RCC 7860 (cell line): ENCODE measurements around the gene EIF4EBP3.
A peak's percentile ranks its signal among the peaks of the same experiment; 100 is the strongest.

Experiments used
- DNase-seq: peaks from one replicate; pipeline ENCODE4 v3.0.0-alpha.2; 2015; ENCODE audit warnings: low spot score
- FAIRE-seq: peaks from 2 replicates; lab custom pipeline; 2012; peaks lifted over from hg19 to GRCh38; lab: Jason Lieb, UNC

EIF4EBP3 gene

GRCh38 chr5:140556438-140556837, 9.0 kb downstream of the EIF4EBP3 start:
- no peak for DNase-seq
- FAIRE-seq, result no peak

- FAIRE-seq, result no peak
- DNase-seq, result peak; percentile 76
These were observed 9.8 kb downstream of the EIF4EBP3 start, which contains the start of gene SRA1 for GRCh38 chr5:140557136-140557805. Gene SRA1 (minus strand): TSS chr5:140557473. CDS start chr5:140557452, 21 bp downstream.

- DNase-seq (no peak), FAIRE-seq (no peak)
These were observed 10.5 kb downstream of the EIF4EBP3 start for GRCh38 chr5:140557965-140558364.

- no peak for FAIRE-seq
- no peak for DNase-seq
These were observed 11.1 kb downstream of the EIF4EBP3 start for GRCh38 chr5:140558542-140558941.

GRCh38 chr5:140560227-140560626, 12.8 kb downstream of the EIF4EBP3 start:
- FAIRE-seq (no peak), DNase-seq (no peak)

- FAIRE-seq, result no peak
- DNase-seq, result no peak
These were observed 14.5 kb downstream of the EIF4EBP3 start for GRCh38 chr5:140561753-140562523.

- no peak for DNase-seq
- no peak for FAIRE-seq
These were observed 16.1 kb downstream of the EIF4EBP3 start for GRCh38 chr5:140563596-140563995.

GRCh38 chr5:140564196-140565023, 16.9 kb downstream of the EIF4EBP3 start, which contains the start of the genes APBB3 and SLC35A4:
Gene APBB3 (minus strand): TSS chr5:140564598. CDS start chr5:140564245, 353 bp downstream.
Gene SLC35A4 (plus strand): TSS chr5:140564828. CDS start chr5:140567170, 2,342 bp downstream.
- FAIRE-seq, result peak; percentile 62
- DNase-seq, result peak; percentile 93

GRCh38 chr5:140565024-140565779, 17.7 kb downstream of the EIF4EBP3 start:
- no peak for DNase-seq
- FAIRE-seq, result no peak

GRCh38 chr5:140565780-140566095, 18.3 kb downstream of the EIF4EBP3 start:
- FAIRE-seq (no peak), DNase-seq (no peak)

GRCh38 chr5:140566665-140567064, 19.2 kb downstream of the EIF4EBP3 start:
- no peak for DNase-seq
- no peak for FAIRE-seq

- no peak for FAIRE-seq
- DNase-seq, result no peak
These were observed 19.8 kb downstream of the EIF4EBP3 start for GRCh38 chr5:140567136-140567818.

GRCh38 chr5:140567871-140568270, 20.4 kb downstream of the EIF4EBP3 start:
- FAIRE-seq (no peak), DNase-seq (no peak)

GRCh38 chr5:140568443-140569063, 21.1 kb downstream of the EIF4EBP3 start:
- FAIRE-seq, result no peak
- DNase-seq, result no peak

- no peak for FAIRE-seq
These were observed 21.7 kb downstream of the EIF4EBP3 start for GRCh38 chr5:140569197-140569596.

GRCh38 chr5:140570058-140570457, 22.6 kb downstream of the EIF4EBP3 start:
- no peak for FAIRE-seq

More at GRCh38 chr5:140569197-140569596, 21.7 kb downstream of the EIF4EBP3 start:
- no peak for DNase-seq

GRCh38 chr5:140570488-140570887, 23.0 kb downstream of the EIF4EBP3 start:
- FAIRE-seq (no peak), DNase-seq (no peak)

More at GRCh38 chr5:140570058-140570457, 22.6 kb downstream of the EIF4EBP3 start:
- no peak for DNase-seq

- DNase-seq (no peak), FAIRE-seq (no peak)
These were observed 23.6 kb downstream of the EIF4EBP3 start for GRCh38 chr5:140571105-140571504.

GRCh38 chr5:140573683-140574082, 26.2 kb downstream of the EIF4EBP3 start:
- no peak for DNase-seq
- FAIRE-seq, result no peak
